Neural progenitor cell (in vitro differentiated cells): ENCODE results near the gene ERV3-1.
"Not testable (repeated sequence)": the region's sequence is repeated elsewhere in the genome, so short reads cannot be mapped to it uniquely, and the experiment has no call there.

Experiments used
- CTCF ChIP-seq: fragments of 200-600 bp; sonication (generic); IDR thresholded peaks from 2 replicates; pipeline ENCODE4 v1.5.1; 2017; ENCODE audit warnings: antibody characterized with exemption, mild to moderate bottlenecking
- EZH2 ChIP-seq: fragments of 200-600 bp; sonication (generic); IDR thresholded peaks from 2 replicates; pipeline ENCODE4 v1.6.1; 2017; ENCODE audit warnings: antibody characterized with exemption, mild to moderate bottlenecking, moderate library complexity

- not testable (repeated sequence) for TF ChIP-seq EZH2, CTCF
These were observed 26.9 kb upstream of the ERV3-1 start for GRCh38 chr7:65033391-65033790.
